ENCODE measurements around the gene NFIA. TPM values are rescaled to one million over a fixed set of nuclear protein-coding genes. Genes with fewer than 3 reads are reported as not detected.

The NFIA gene
- total and polyA plus RNA-seq, 5 donors = 15.9 to 127 (median 108) TPM

- H3K9me3 ChIP-seq (ENCODE audit: control insufficient read depth, low read length) = no peaks in the 10 kb centered on the region
- ATAC-seq = no peak
- H3K27me3 ChIP-seq (ENCODE audit: control insufficient read depth, insufficient read depth) = no peaks in the 10 kb centered on the region
- no peak overlapping the region for H3K4me3 ChIP-seq (ENCODE audit: low read length)
- H3K27ac ChIP-seq (ENCODE audit: low read length) = no peak overlapping the region
- intact Hi-C loops (cut with DNase I) = no loop called here
- WGBS = 82% methylated on average over 11 of the region's 11 CpGs
- H3K4me1 ChIP-seq (ENCODE audit: control insufficient read depth, insufficient read depth, low read length) = peaks cover 4% of the 10 kb centered on the region
- DNase-seq = no peak
Observed at GRCh38 chr1:61392409-61393242, 310.3 kb downstream of the NFIA start.

DNA sequence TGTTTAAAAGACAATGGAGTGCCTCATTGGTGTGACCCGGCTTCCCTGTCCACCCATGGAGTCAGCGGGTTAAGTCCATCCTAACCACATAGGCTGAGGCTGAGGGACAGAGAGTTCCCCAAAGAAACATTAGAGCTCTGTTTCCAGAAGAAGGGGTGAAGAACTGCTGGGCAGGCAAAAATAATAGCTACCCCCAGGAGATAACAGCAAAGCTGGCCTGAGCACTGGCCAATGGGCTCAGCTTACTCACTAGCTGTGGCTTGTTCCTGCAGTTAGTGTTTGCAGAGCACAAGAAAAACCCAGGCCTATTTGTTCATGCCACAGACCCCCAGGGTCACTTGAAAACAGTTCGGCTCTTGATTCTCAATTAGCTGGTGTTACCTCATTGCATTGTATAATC is 311.2 kb downstream of the NFIA start:
- Histone ChIP-seq H3K27me3 (ENCODE audit: control insufficient read depth, insufficient read depth) (no peaks in the 10 kb centered on the region), H3K27ac (ENCODE audit: low read length) (no peak overlapping the region), H3K4me3 (ENCODE audit: low read length) (no peak overlapping the region), H3K4me1 (ENCODE audit: control insufficient read depth, insufficient read depth, low read length) (peaks cover 4% of the 10 kb centered on the region), H3K9me3 (ENCODE audit: control insufficient read depth, low read length) (no peaks in the 10 kb centered on the region)
- intact Hi-C loops (cut with DNase I) = no loop called here
- 86% methylated on average over 3 of the region's 3 CpGs for WGBS
- no peak for DNase-seq
- ATAC-seq = peak in 1 of 2 donors; percentile 50

DNA sequence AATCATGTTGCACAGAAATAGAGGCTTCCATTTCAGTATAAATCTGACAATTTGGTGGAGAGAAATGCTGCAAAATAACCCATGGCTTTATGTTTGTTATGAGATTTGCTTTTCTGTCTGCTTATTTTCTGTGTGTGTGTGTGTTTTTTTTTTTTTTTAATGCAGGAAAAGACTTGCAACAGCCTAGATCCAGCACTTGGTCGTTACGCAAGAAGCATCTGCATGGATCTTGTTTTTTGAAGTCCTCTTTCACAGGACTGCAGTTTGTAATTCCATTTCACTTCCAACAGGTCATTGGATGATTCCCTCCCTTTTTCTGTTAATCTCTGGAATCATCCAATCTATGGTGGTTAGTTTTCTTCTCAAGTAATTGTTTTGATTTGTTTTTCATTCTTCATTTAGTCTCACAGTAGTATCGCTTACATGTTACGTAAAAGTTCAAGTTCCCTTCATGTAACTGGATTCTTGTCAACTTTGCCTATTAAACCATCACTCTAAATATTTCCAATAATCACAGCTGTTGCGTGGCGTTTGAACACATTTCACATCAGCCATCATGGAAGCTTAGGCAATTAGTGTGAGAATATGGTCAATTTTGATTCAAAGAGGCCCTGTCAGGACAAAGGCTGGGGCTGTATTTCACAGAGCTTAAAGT is 312.9 kb downstream of the NFIA start:
- intact Hi-C loops (cut with DNase I) = no loop called here
- WGBS = 82% methylated on average over 6 of the region's 6 CpGs
- Histone ChIP-seq H3K9me3 (ENCODE audit: control insufficient read depth, low read length) (no peaks in the 10 kb centered on the region), H3K27ac (ENCODE audit: low read length) (no peak overlapping the region), H3K4me3 (ENCODE audit: low read length) (no peak overlapping the region), H3K4me1 (ENCODE audit: control insufficient read depth, insufficient read depth, low read length) (peaks cover 4% of the 10 kb centered on the region), H3K27me3 (ENCODE audit: control insufficient read depth, insufficient read depth) (no peaks in the 10 kb centered on the region)
- no peak for DNase-seq
- no peak for ATAC-seq

- no peaks in the 10 kb centered on the region for H3K9me3 ChIP-seq (ENCODE audit: control insufficient read depth, low read length)
- H3K4me1 ChIP-seq (ENCODE audit: control insufficient read depth, insufficient read depth, low read length) = peaks cover 4% of the 10 kb centered on the region
- DNase-seq (no peak), ATAC-seq (no peak)
- H3K4me3 ChIP-seq (ENCODE audit: low read length) = no peak overlapping the region
- intact Hi-C loops (cut with DNase I) = no loop called here
- no peaks in the 10 kb centered on the region for H3K27me3 ChIP-seq (ENCODE audit: control insufficient read depth, insufficient read depth)
- 98% methylated on average over 6 of the region's 6 CpGs for WGBS
- H3K27ac ChIP-seq (ENCODE audit: low read length) = no peak overlapping the region
Observed at GRCh38 chr1:61397495-61397894, 315.1 kb downstream of the NFIA start.

DNA sequence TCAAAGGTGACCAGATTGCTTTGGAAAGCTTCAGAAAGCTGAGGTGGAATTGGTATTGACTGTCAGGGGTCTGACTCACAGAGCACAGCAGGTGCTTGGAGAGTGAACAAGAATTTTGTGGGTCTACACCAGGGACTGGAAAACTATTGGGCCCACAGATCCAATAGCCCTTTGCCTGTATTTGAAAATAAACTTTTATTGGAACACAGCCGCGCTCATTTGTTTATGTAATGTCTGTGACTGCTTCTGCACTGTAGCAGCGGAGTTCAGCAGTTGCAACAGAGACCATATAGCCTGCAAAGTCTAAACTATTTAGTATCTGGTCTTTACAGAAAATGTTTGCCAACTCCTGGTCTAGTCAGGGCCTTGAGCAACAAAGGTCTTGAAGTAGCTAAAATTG is 315.6 kb downstream of the NFIA start:
- intact Hi-C loops (cut with DNase I) = no loop called here
- DNase-seq (no peak), ATAC-seq (no peak)
- Histone ChIP-seq H3K27ac (ENCODE audit: low read length) (no peak overlapping the region), H3K4me3 (ENCODE audit: low read length) (no peak overlapping the region), H3K9me3 (ENCODE audit: control insufficient read depth, low read length) (no peaks in the 10 kb centered on the region), H3K27me3 (ENCODE audit: control insufficient read depth, insufficient read depth) (no peaks in the 10 kb centered on the region), H3K4me1 (ENCODE audit: control insufficient read depth, insufficient read depth, low read length) (peaks cover 4% of the 10 kb centered on the region)
- WGBS = 86% methylated on average over 3 of the region's 3 CpGs

GRCh38 chr1:61399199-61399598 is 316.8 kb downstream of the NFIA start:
- Histone ChIP-seq H3K27ac (ENCODE audit: low read length) (peak overlapping the region; percentile 42), H3K9me3 (ENCODE audit: control insufficient read depth, low read length) (no peaks in the 10 kb centered on the region), H3K4me1 (ENCODE audit: control insufficient read depth, insufficient read depth, low read length) (peaks cover 1% of the 10 kb centered on the region), H3K27me3 (ENCODE audit: control insufficient read depth, insufficient read depth) (no peaks in the 10 kb centered on the region), H3K4me3 (ENCODE audit: low read length) (no peak overlapping the region)
- WGBS = 44% methylated on average over 3 of the region's 3 CpGs
- ATAC-seq (no peak), DNase-seq (no peak)
- intact Hi-C loops (cut with DNase I) = no loop called here

GRCh38 chr1:61400131-61400770 is 317.9 kb downstream of the NFIA start:
- intact Hi-C loops (cut with DNase I) = no loop called here
- Histone ChIP-seq H3K27ac (ENCODE audit: low read length) (no peak overlapping the region), H3K4me1 (ENCODE audit: control insufficient read depth, insufficient read depth, low read length) (no peaks in the 10 kb centered on the region), H3K27me3 (ENCODE audit: control insufficient read depth, insufficient read depth) (no peaks in the 10 kb centered on the region), H3K9me3 (ENCODE audit: control insufficient read depth, low read length) (no peaks in the 10 kb centered on the region), H3K4me3 (ENCODE audit: low read length) (no peak overlapping the region)
- ATAC-seq = no peak
- DNase-seq = no peak
- 53% methylated on average over 5 of the region's 5 CpGs for WGBS

DNA sequence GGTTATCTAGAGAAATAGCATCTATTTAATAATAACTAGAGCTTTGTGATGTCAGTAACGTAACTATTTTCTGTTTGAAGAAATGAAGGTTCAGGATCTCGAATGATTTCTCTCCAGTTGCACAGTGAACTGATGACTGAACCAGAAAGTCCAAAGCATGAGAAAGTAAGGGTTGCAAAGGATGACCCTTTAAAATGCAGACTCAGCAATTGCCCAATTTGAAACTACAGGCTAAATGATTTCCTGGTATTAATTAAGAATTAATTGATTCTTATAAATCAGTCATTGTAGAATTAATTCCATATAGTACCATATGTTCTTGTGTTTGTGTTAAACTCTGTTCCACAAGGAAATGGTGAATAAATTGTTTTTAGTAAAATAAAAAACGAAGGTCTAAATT is 318.6 kb downstream of the NFIA start:
- 93% methylated on average over 3 of the region's 3 CpGs for whole genome bisulfite sequencing

GRCh38 chr1:61403679-61404596 is 321.6 kb downstream of the NFIA start:
- intact Hi-C loops (cut with DNase I) = no loop called here
- Histone ChIP-seq H3K9me3 (ENCODE audit: control insufficient read depth, low read length) (no peaks in the 10 kb centered on the region), H3K27me3 (ENCODE audit: control insufficient read depth, insufficient read depth) (no peaks in the 10 kb centered on the region), H3K27ac (ENCODE audit: low read length) (peak overlapping the region; percentile 15), H3K4me1 (ENCODE audit: control insufficient read depth, insufficient read depth, low read length) (no peaks in the 10 kb centered on the region), H3K4me3 (ENCODE audit: low read length) (no peak overlapping the region)
- ATAC-seq (peak; percentile 66 to 87), DNase-seq (no peak)
- WGBS = 36% methylated on average over 12 of the region's 12 CpGs

More for the DNA sequence above, 318.6 kb downstream of the NFIA start:
- Histone ChIP-seq H3K4me3 (ENCODE audit: low read length) (no peak overlapping the region), H3K4me1 (ENCODE audit: control insufficient read depth, insufficient read depth, low read length) (no peaks in the 10 kb centered on the region), H3K9me3 (ENCODE audit: control insufficient read depth, low read length) (no peaks in the 10 kb centered on the region), H3K27ac (ENCODE audit: low read length) (no peak overlapping the region), H3K27me3 (ENCODE audit: control insufficient read depth, insufficient read depth) (no peaks in the 10 kb centered on the region)
- no peak for DNase-seq
- no peak for ATAC-seq
- intact Hi-C loops (cut with DNase I) = no loop called here

- intact Hi-C loops (cut with DNase I) = no loop called here
Observed at GRCh38 chr1:61404597-61405376, 322.4 kb downstream of the NFIA start.

More at GRCh38 chr1:61404597-61405376, 322.4 kb downstream of the NFIA start:
- Histone ChIP-seq H3K4me1 (ENCODE audit: control insufficient read depth, insufficient read depth, low read length) (no peaks in the 10 kb centered on the region), H3K4me3 (ENCODE audit: low read length) (no peak overlapping the region), H3K27ac (ENCODE audit: low read length) (no peak overlapping the region), H3K9me3 (ENCODE audit: control insufficient read depth, low read length) (no peaks in the 10 kb centered on the region), H3K27me3 (ENCODE audit: control insufficient read depth, insufficient read depth) (no peaks in the 10 kb centered on the region)
- 86% methylated on average over 4 of the region's 4 CpGs for WGBS
- no peak for DNase-seq
- no peak for ATAC-seq

All from right cardiac atrium (tissue), 5 donors.